Measurements from ENCODE around the gene IRGQ. TPM values are rescaled to one million over a fixed set of nuclear protein-coding genes. Genes with fewer than 3 reads are reported as not detected.

Gene IRGQ
- total RNA-seq, 1 experiment from 2014 or later = 23.3 TPM

DNA sequence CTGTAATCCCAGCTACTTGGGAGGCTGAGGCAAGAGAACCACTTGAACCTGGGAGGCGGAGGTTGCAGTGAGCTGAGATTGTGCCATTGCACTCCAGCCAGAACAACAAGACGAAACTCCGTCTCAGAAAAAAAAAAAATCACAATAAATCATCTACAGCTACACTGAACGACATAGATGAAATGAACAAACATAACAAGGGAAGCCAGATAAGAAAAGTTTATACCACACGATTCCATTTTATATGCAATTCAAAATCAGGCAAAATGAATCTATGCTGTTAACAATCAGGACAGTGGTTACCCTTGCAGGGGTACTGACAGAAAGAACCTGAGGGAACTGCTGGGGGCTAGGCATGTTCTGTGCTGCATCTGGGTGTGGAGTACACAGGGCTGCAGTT lies 26.3 kb downstream of the IRGQ start:
- H4K20me1 ChIP-seq (ENCODE audit: insufficient read depth) = no peaks in the 10 kb centered on the region; the same call in 1 of the 2 replicates
- no peaks in the 10 kb centered on the region for H3K9me2 ChIP-seq (ENCODE audit: insufficient read depth)
- no peak overlapping the region for H3K4me2 ChIP-seq
- peaks cover 4% of the 10 kb centered on the region; the same call in 1 of the 2 replicates for H3K4me1 ChIP-seq (replicated peaks; ENCODE audit: insufficient read depth)
- DNase-seq = no peak
- H3K27ac ChIP-seq = no peak overlapping the region
- ChIA-PET CTCF (no interaction called here), POLR2A (ENCODE audit: unreplicated experiment) (no interaction called here)
- H3K4me3 ChIP-seq = no peak overlapping the region
- H3K27me3 ChIP-seq (ENCODE audit: insufficient read depth, low read depth) = no peaks in the 10 kb centered on the region
- H3K79me2 ChIP-seq (ENCODE audit: low read depth) = peaks cover 4% of the 10 kb centered on the region
- TF ChIP-seq, protein P1, sequence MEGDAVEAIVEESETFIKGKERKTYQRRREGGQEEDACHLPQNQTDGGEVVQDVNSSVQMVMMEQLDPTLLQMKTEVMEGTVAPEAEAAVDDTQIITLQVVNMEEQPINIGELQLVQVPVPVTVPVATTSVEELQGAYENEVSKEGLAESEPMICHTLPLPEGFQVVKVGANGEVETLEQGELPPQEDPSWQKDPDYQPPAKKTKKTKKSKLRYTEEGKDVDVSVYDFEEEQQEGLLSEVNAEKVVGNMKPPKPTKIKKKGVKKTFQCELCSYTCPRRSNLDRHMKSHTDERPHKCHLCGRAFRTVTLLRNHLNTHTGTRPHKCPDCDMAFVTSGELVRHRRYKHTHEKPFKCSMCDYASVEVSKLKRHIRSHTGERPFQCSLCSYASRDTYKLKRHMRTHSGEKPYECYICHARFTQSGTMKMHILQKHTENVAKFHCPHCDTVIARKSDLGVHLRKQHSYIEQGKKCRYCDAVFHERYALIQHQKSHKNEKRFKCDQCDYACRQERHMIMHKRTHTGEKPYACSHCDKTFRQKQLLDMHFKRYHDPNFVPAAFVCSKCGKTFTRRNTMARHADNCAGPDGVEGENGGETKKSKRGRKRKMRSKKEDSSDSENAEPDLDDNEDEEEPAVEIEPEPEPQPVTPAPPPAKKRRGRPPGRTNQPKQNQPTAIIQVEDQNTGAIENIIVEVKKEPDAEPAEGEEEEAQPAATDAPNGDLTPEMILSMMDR (conservative IDR thresholded peaks at IDR 0.05) = no peak
- no peak for TF ChIP-seq EZH2 (IDR thresholded peaks at IDR 0.05; ENCODE audit: low read depth)
- BruUV-seq (replicated peaks) = no TSS peak
- no peaks in the 10 kb centered on the region for H3F3A ChIP-seq (ENCODE audit: insufficient read depth, low read depth)
- H3K36me3 ChIP-seq (ENCODE audit: low read depth) = no peaks in the 10 kb centered on the region; the same call in 1 of the 2 replicates
- intact Hi-C loops (cut with micrococcal nuclease; ENCODE audit: unreplicated experiment) = no loop called here
- H3K9me3 ChIP-seq (ENCODE audit: insufficient read depth, low read depth) = no peaks in the 10 kb centered on the region
- no peak overlapping the region for H2AFZ ChIP-seq

DNA sequence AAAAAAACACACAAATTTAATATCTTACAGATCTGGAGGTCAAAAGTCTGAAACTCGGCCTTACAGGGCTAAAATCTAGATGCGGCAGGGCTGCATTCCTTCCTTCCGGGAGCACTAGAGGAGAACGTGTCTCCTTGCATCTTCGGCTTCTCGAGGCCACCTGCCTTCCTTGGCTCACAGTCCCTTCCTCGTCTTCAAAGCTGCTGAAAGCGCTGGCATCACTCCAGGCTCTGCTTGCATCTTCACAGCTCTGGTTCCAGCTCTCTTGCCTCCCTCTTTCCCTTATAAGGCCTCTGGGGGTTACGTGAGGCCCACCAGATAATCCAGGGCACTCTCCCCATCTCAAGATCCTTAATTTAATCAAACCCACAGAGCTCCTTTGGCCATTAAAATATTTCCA lies 31.1 kb downstream of the IRGQ start:
- Histone ChIP-seq H4K20me1 (ENCODE audit: insufficient read depth) (no peaks in the 10 kb centered on the region; the same call in 1 of the 2 replicates), H3K4me3 (no peak overlapping the region), H3K27ac (no peak overlapping the region), H3K9me2 (ENCODE audit: insufficient read depth) (no peaks in the 10 kb centered on the region), H3K27me3 (ENCODE audit: insufficient read depth, low read depth) (no peaks in the 10 kb centered on the region), H3K9me3 (ENCODE audit: insufficient read depth, low read depth) (no peaks in the 10 kb centered on the region), H2AFZ (no peak overlapping the region), H3K36me3 (ENCODE audit: low read depth) (no peaks in the 10 kb centered on the region), H3K4me2 (no peak overlapping the region), H3K79me2 (ENCODE audit: low read depth) (no peaks in the 10 kb centered on the region), H3K4me1 (replicated peaks; ENCODE audit: insufficient read depth) (no peaks in the 10 kb centered on the region), H3F3A (ENCODE audit: insufficient read depth, low read depth) (peaks cover 8% of the 10 kb centered on the region; the same call in 1 of the 2 replicates)
- no peak for TF ChIP-seq EZH2 (IDR thresholded peaks at IDR 0.05; ENCODE audit: low read depth)
- TF ChIP-seq, protein P1 (conservative IDR thresholded peaks at IDR 0.05) = no peak
- ChIA-PET CTCF (no interaction called here), POLR2A (ENCODE audit: unreplicated experiment) (no interaction called here)
- intact Hi-C loops (cut with micrococcal nuclease; ENCODE audit: unreplicated experiment) = no loop called here
- no peak for DNase-seq
- BruUV-seq (replicated peaks) = no TSS peak

DNA sequence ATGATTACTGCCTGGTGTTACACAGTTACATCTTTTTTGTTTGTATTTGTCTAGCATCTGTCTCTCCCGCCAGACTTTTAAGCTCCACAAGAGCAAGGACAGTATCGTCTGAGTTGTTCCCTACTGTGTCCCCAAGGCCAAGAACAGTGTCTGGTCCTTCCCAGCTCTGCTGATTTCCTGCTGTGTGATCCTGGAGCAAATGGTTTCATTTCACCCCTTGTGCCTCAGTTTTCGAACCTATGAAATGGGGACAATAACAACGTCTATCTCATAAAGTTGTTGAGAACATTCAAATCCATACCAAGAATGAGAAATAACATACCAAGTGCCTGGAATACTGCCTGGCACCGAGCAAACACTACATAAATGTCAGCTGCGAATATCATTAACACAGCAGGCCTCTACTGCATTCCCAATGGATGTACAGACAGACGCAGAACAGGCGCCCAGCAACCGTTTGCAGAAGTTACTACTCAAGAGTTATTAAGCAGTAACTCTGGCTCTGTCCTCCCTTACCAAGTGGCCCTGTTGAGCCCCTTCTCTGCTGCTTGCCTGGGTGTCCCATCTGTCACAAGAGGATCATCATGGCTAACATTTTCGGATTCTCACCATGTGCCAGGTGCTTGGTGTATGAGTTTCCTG lies 32.0 kb downstream of the IRGQ start:
- Histone ChIP-seq H3K4me3 (no peak overlapping the region), H3K79me2 (ENCODE audit: low read depth) (no peaks in the 10 kb centered on the region), H3K9me3 (ENCODE audit: insufficient read depth, low read depth) (no peaks in the 10 kb centered on the region), H4K20me1 (ENCODE audit: insufficient read depth) (no peaks in the 10 kb centered on the region; the same call in 1 of the 2 replicates), H3K27ac (no peak overlapping the region), H3K4me1 (replicated peaks; ENCODE audit: insufficient read depth) (no peaks in the 10 kb centered on the region), H2AFZ (no peak overlapping the region), H3K9me2 (ENCODE audit: insufficient read depth) (no peaks in the 10 kb centered on the region), H3K36me3 (ENCODE audit: low read depth) (no peaks in the 10 kb centered on the region), H3F3A (ENCODE audit: insufficient read depth, low read depth) (peaks cover 8% of the 10 kb centered on the region; the same call in 1 of the 2 replicates), H3K27me3 (ENCODE audit: insufficient read depth, low read depth) (no peaks in the 10 kb centered on the region), H3K4me2 (no peak overlapping the region)
- POLR2A ChIA-PET (ENCODE audit: unreplicated experiment) = no interaction called here
- TF ChIP-seq EZH2 (IDR thresholded peaks at IDR 0.05; ENCODE audit: low read depth) = no peak
- TF ChIP-seq, protein P1 (conservative IDR thresholded peaks at IDR 0.05) = no peak
- intact Hi-C loops (cut with micrococcal nuclease; ENCODE audit: unreplicated experiment) = no loop called here
- BruUV-seq (replicated peaks) = no TSS peak
- CTCF ChIA-PET = no interaction called here
- DNase-seq = no peak

All from PC-9 (cell line).